Fibroblast of skin of left quadriceps (primary cell): ENCODE measurements around the gene SULT1A2.
"Not testable (repeated sequence)": the region's sequence is repeated elsewhere in the genome, so short reads cannot be mapped to it uniquely, and the experiment has no call there.

ENCODE experiments used
- DNase-seq, 2 experiments: peaks; one replicate each; pipeline ENCODE4 v3.0.0-alpha.2; 2013; ENCODE audit warnings: low read depth in 2 of 2

Gene SULT1A2

GRCh38 chr16:28609631-28610594, 13.1 kb upstream of the SULT1A2 start, which contains the start of gene SULT1A1:
Gene SULT1A1, minus strand, starts transcription at chr16:28610044. Its CDS starts 1,189 bp downstream, at chr16:28608855.
- DNase-seq, result no peak

- not testable (repeated sequence) for DNase-seq
Measured at GRCh38 chr16:28608867-28609596, 12.2 kb upstream of the SULT1A2 start.

- not testable (repeated sequence) for DNase-seq
Measured at GRCh38 chr16:28608496-28608808, 11.6 kb upstream of the SULT1A2 start.

- DNase-seq, result not testable (repeated sequence)
Measured at GRCh38 chr16:28607681-28608495, 11.0 kb upstream of the SULT1A2 start.

GRCh38 chr16:28607116-28607623, 10.3 kb upstream of the SULT1A2 start:
- no peak for DNase-seq

- no peak for DNase-seq
Measured at GRCh38 chr16:28606291-28607115, 9.7 kb upstream of the SULT1A2 start.

GRCh38 chr16:28604186-28604565, 7.3 kb upstream of the SULT1A2 start:
- no peak for DNase-seq

GRCh38 chr16:28603381-28604185, 6.7 kb upstream of the SULT1A2 start:
- no peak for DNase-seq

- DNase-seq, result no peak
Measured at GRCh38 chr16:28602529-28602928, 5.7 kb upstream of the SULT1A2 start.

- not testable (repeated sequence) for DNase-seq
Measured at GRCh38 chr16:28602062-28602461, 5.2 kb upstream of the SULT1A2 start.

GRCh38 chr16:28601589-28601988, 4.7 kb upstream of the SULT1A2 start:
- not testable (repeated sequence) for DNase-seq

- DNase-seq, result not testable (repeated sequence)
Measured at GRCh38 chr16:28600965-28601364, 4.1 kb upstream of the SULT1A2 start.

GRCh38 chr16:28599377-28600285, 2.8 kb upstream of the SULT1A2 start:
- not testable (repeated sequence) for DNase-seq

- DNase-seq, result no peak
Measured at GRCh38 chr16:28597692-28598261, 927 bp upstream of the SULT1A2 start.

GRCh38 chr16:28596115-28596630, 677 bp downstream of the SULT1A2 start:
- no peak for DNase-seq

- DNase-seq, result not testable (repeated sequence)
Measured at GRCh38 chr16:28595451-28595850, 1.4 kb downstream of the SULT1A2 start.

GRCh38 chr16:28592979-28593553, 3.8 kb downstream of the SULT1A2 start:
- DNase-seq, result no peak

- no peak for DNase-seq
Measured at GRCh38 chr16:28592511-28592910, 4.3 kb downstream of the SULT1A2 start.
